Ovary (tissue), 3 donors: ENCODE results near the gene ATG2A.

Experiments used
- CTCF ChIP-seq, 3 donors: fragments of 450-650 bp in 2 of 3; fragments of 200-600 bp in 1 of 3; IDR thresholded peaks; one replicate each; pipeline versions ENCODE4 v1.5.1 to v1.8.0; 2016 to 2022; ENCODE audit warnings: antibody characterized with exemption in 3 of 3, mild to moderate bottlenecking in 1 of 3
- POLR2A ChIP-seq: fragments of 450-650 bp; IDR thresholded peaks from one replicate; pipeline ENCODE4 v1.6.1; 2017; ENCODE audit warnings: antibody characterized with exemption, mild to moderate bottlenecking, moderate library complexity
- donor health status: DM: no; HTN: no; CAD: no.

GRCh38 chr11:64923151-64923661 lies 6.2 kb upstream of the ATG2A start:
- TF ChIP-seq POLR2A (no peak), CTCF (IDR thresholded peaks at IDR 0.05) (no peak)
